HFFc6 (cell line): ENCODE measurements around the gene ANKDD1A. TPM values are rescaled to one million over a fixed set of nuclear protein-coding genes. Genes with fewer than 3 reads are reported as not detected.
A peak's percentile ranks its signal among the peaks of the same experiment; 100 is the strongest.

Source experiments
- DNase-seq: peaks from one replicate; pipeline ENCODE4 v3.0.0-alpha.2; 2018
- H3K27ac Mint-ChIP-seq: 2 replicates; pipeline ENCODE4 v1.8.0; 2020; ENCODE audit warnings: mild to moderate bottlenecking, mixed read lengths
- H3K27me3 Mint-ChIP-seq: 2 replicates; pipeline ENCODE4 v1.8.0; 2021; ENCODE audit warnings: mild to moderate bottlenecking, moderate library complexity, mixed read lengths; ENCODE audit not compliant: insufficient read depth
- H3K36me3 Mint-ChIP-seq: 2 replicates; pipeline ENCODE4 v1.8.0; 2021; ENCODE audit warnings: low read depth, mixed read lengths
- H3K4me1 Mint-ChIP-seq: 2 replicates; pipeline ENCODE4 v1.8.0; 2020; ENCODE audit warnings: low read depth, mixed read lengths
- H3K4me3 Mint-ChIP-seq: 2 replicates; pipeline ENCODE4 v1.8.0; 2020; ENCODE audit warnings: mild to moderate bottlenecking, moderate library complexity, mixed read lengths
- H3K9me3 Mint-ChIP-seq: 2 replicates; pipeline ENCODE4 v1.8.0; 2020; ENCODE audit warnings: mild to moderate bottlenecking, mixed read lengths
- CTCF ChIP-seq: fragments of 200-600 bp; sonication (generic); IDR thresholded peaks from 2 replicates; pipeline ENCODE4 v1.5.0; 2021; ENCODE audit warnings: antibody characterized with exemption, mild to moderate bottlenecking
- total RNA-seq, 6 experiments: library from RNA; stranded (reverse); fragmentation: NEBNext Ultra II Directional; extraction: Animal tissue kit (Norgen Biotek cat#: 25700); gene quantifications; 2 replicates in 1 of 6; 3 replicates in 5 of 6; pipeline ENCODE4 v1.2.3, GENCODE V29; 2021

Gene ANKDD1A
- total RNA-seq, 6 experiments from 2014 or later: 1.3 to 2.4 (median 1.9) TPM

GRCh38 chr15:64923546-64923945 is 11.8 kb downstream of the ANKDD1A start:
- Mint-ChIP-seq H3K27me3 (peaks cover 4% of the 10 kb centered on the region), H3K9me3 (no peaks in the 10 kb centered on the region), H3K4me1 (no peaks in the 10 kb centered on the region), H3K4me3 (no peak overlapping the region), H3K27ac (no peak overlapping the region), H3K36me3 (no peaks in the 10 kb centered on the region)
- no peak for DNase-seq
- TF ChIP-seq CTCF: no peak

- TF ChIP-seq CTCF: no peak
- no peaks in the 10 kb centered on the region for H3K36me3 Mint-ChIP-seq
- no peak overlapping the region for H3K4me3 Mint-ChIP-seq
- no peak overlapping the region for H3K27ac Mint-ChIP-seq
- no peaks in the 10 kb centered on the region for H3K9me3 Mint-ChIP-seq
- H3K4me1 Mint-ChIP-seq: peaks cover 6% of the 10 kb centered on the region
- DNase-seq: no peak
- peaks cover 4% of the 10 kb centered on the region for H3K27me3 Mint-ChIP-seq
Measured at GRCh38 chr15:64925335-64926330, 13.9 kb downstream of the ANKDD1A start.

- Mint-ChIP-seq H3K27me3 (peaks cover 3% of the 10 kb centered on the region), H3K4me1 (peaks cover 13% of the 10 kb centered on the region), H3K9me3 (no peaks in the 10 kb centered on the region), H3K36me3 (no peaks in the 10 kb centered on the region), H3K27ac (no peak overlapping the region), H3K4me3 (no peak overlapping the region)
- no peak for DNase-seq
- no peak for TF ChIP-seq CTCF
Measured at GRCh38 chr15:64926661-64927060, 15.0 kb downstream of the ANKDD1A start.

- no peaks in the 10 kb centered on the region for H3K36me3 Mint-ChIP-seq
- H3K4me3 Mint-ChIP-seq: no peak overlapping the region
- H3K27me3 Mint-ChIP-seq: peaks cover 2% of the 10 kb centered on the region
- DNase-seq: no peak
- H3K27ac Mint-ChIP-seq: no peak overlapping the region
- no peak for TF ChIP-seq CTCF
- peaks cover 13% of the 10 kb centered on the region for H3K4me1 Mint-ChIP-seq
- H3K9me3 Mint-ChIP-seq: no peaks in the 10 kb centered on the region
Measured at GRCh38 chr15:64928626-64929220, 17.0 kb downstream of the ANKDD1A start.

GRCh38 chr15:64930019-64930652 is 18.4 kb downstream of the ANKDD1A start:
- Mint-ChIP-seq H3K36me3 (no peaks in the 10 kb centered on the region), H3K4me3 (no peak overlapping the region; the same call in 1 of the 2 replicates), H3K4me1 (peaks cover 13% of the 10 kb centered on the region)

More at GRCh38 chr15:64930019-64930652, 18.4 kb downstream of the ANKDD1A start:
- Mint-ChIP-seq H3K27me3 (peaks cover 2% of the 10 kb centered on the region), H3K9me3 (no peaks in the 10 kb centered on the region), H3K27ac (0 out of 2 replicates have a peak overlapping the region, but pooled peaks have one; percentile 22)
- DNase-seq: no peak
- no peak for TF ChIP-seq CTCF
